B cell (primary cell): ENCODE results near the gene NID1. TPM values are rescaled to one million over a fixed set of nuclear protein-coding genes. Genes with fewer than 3 reads are reported as not detected.

Experiments used
- ATAC-seq: fragments of 200-7000 bp; cut with Tn5 transposase; one replicate; pipeline ENCODE4 v1.10.0; 2021; ENCODE audit warnings: low read depth, mild to moderate bottlenecking, moderate number of reproducible peaks, moderate library complexity
- CTCF ChIA-PET: fragments of 350-600 bp; sonication (Branson Sonifier 250); formaldehyde crosslinking; loops from one replicate; lab custom pipeline; 2021; ENCODE audit warnings: antibody characterized with exemption, inconsistent platforms; lab: Charles Lee
- POLR2A ChIA-PET: fragments of 350-600 bp; sonication (Branson Sonifier 250); formaldehyde crosslinking; loops from one replicate; lab custom pipeline; 2021; ENCODE audit warnings: antibody characterized with exemption; lab: Charles Lee
- DNase-seq: peaks from one replicate; pipeline ENCODE4 v3.0.0; 2013
- H2AFZ ChIP-seq: 2 replicates; pipeline ENCODE4 v1.6.1; 2012; ENCODE audit warnings: mild to moderate bottlenecking, low read depth, low read length; ENCODE audit not compliant: insufficient read depth, poor library complexity, severe bottlenecking
- H3K27ac ChIP-seq, 2 donors: 1 replicate in 1 of 2; 2 replicates in 1 of 2; pipeline ENCODE4 v1.5.1; 2012 to 2013; ENCODE audit warnings: low read length in 2 of 2, mild to moderate bottlenecking in 2 of 2, moderate library complexity in 1 of 2
- H3K27me3 ChIP-seq, 4 experiments: fragments of 200-600 bp in 1 of 4; sonication (generic) in 1 of 4; replicated peaks in 1 of 4; 1 replicate in 2 of 4; 2 replicates in 2 of 4; pipeline versions ENCODE4 v1.6.1 to v1.7.0; 2013 to 2016; ENCODE audit warnings: low read length in 3 of 4, mild to moderate bottlenecking in 2 of 4, mixed read lengths in 1 of 4, moderate library complexity in 1 of 4; ENCODE audit not compliant: insufficient read depth in 4 of 4, control insufficient read depth in 3 of 4; ENCODE audit errors: control extremely low read depth in 1 of 4
- H3K36me3 ChIP-seq, 2 experiments: replicated peaks in 1 of 2; 1 replicate in 1 of 2; 2 replicates in 1 of 2; pipeline versions ENCODE4 v1.6.1 to v1.7.1; 2013; ENCODE audit warnings: low read length in 1 of 2; ENCODE audit not compliant: insufficient read depth in 2 of 2, control insufficient read depth in 1 of 2; ENCODE audit errors: control extremely low read depth in 1 of 2, extremely low read depth in 1 of 2
- H3K4me1 ChIP-seq, 2 donors: fragments of 200-600 bp in 1 of 2; sonication (generic) in 1 of 2; 1 replicate in 1 of 2; 2 replicates in 1 of 2; pipeline versions ENCODE4 v1.5.1 to v1.6.1; 2013 to 2017; ENCODE audit warnings: low read length in 2 of 2; ENCODE audit not compliant: control insufficient read depth in 2 of 2, insufficient read depth in 2 of 2
- H3K4me2 ChIP-seq: replicated peaks from 2 replicates; pipeline ENCODE3; 2012; ENCODE audit warnings: mild to moderate bottlenecking, low read depth, low read length; ENCODE audit not compliant: poor library complexity, severe bottlenecking
- H3K4me3 ChIP-seq, 5 experiments: fragments of 200-600 bp in 1 of 5; sonication (generic) in 1 of 5; 1 replicate in 3 of 5; 2 replicates in 2 of 5; pipeline versions ENCODE4 v1.5.1 to v1.7.0; 2011 to 2016; ENCODE audit warnings: low read length in 4 of 5, mild to moderate bottlenecking in 4 of 5, low read depth in 2 of 5, control low read depth in 1 of 5, moderate library complexity in 1 of 5; ENCODE audit not compliant: insufficient read depth in 1 of 5; ENCODE audit errors: control extremely low read depth in 1 of 5, extremely low read depth in 1 of 5
- H3K79me2 ChIP-seq: fragments of 200-600 bp; sonication (generic); one replicate; pipeline ENCODE4 v1.6.0; 2016; ENCODE audit warnings: low read length; ENCODE audit not compliant: control insufficient read depth, insufficient read depth
- H3K9ac ChIP-seq: fragments of 200-600 bp; sonication (generic); 2 replicates; pipeline ENCODE4 v1.6.1; 2017; ENCODE audit warnings: mild to moderate bottlenecking, low read length, moderate library complexity
- H3K9me3 ChIP-seq, 3 donors: one replicate each; pipeline versions ENCODE4 v1.6.1 to v1.7.1; 2013; ENCODE audit warnings: low read length in 2 of 3; ENCODE audit not compliant: control insufficient read depth in 2 of 3, insufficient read depth in 1 of 3; ENCODE audit errors: control extremely low read depth in 1 of 3
- H4K20me1 ChIP-seq: 2 replicates; pipeline ENCODE4 v1.6.0; 2012; ENCODE audit warnings: mild to moderate bottlenecking, low read length; ENCODE audit not compliant: insufficient read depth, control insufficient read depth, poor library complexity, severe bottlenecking
- H3K27ac Mint-ChIP-seq: one replicate; pipeline ENCODE4 v1.8.0; 2021; ENCODE audit warnings: mixed read lengths
- H3K27me3 Mint-ChIP-seq: one replicate; pipeline ENCODE4 v1.8.0; 2021; ENCODE audit warnings: mixed read lengths
- H3K4me1 Mint-ChIP-seq: one replicate; pipeline ENCODE4 v1.8.0; 2021; ENCODE audit warnings: mixed read lengths
- H3K4me3 Mint-ChIP-seq: one replicate; pipeline ENCODE4 v1.8.0; 2021; ENCODE audit warnings: mixed read lengths
- H3K9me3 Mint-ChIP-seq: one replicate; pipeline ENCODE4 v1.8.0; 2022; ENCODE audit warnings: mixed read lengths; ENCODE audit not compliant: insufficient read depth
- CTCF ChIP-seq: fragments of 200-600 bp; IDR thresholded peaks from one replicate; pipeline ENCODE4 v1.8.0; 2022; ENCODE audit warnings: antibody characterized with exemption, mild to moderate bottlenecking
- EZH2 ChIP-seq: IDR thresholded peaks from 2 replicates; pipeline ENCODE4 v1.6.1; 2012; ENCODE audit warnings: borderline replicate concordance, low read depth, mild to moderate bottlenecking, moderate library complexity, low read length; ENCODE audit not compliant: insufficient read depth, poor library complexity, severe bottlenecking
- WGBS: methylation state at CpG from one replicate; pipeline ENCODE4 v1.1.5; 2013; ENCODE audit warnings: missing lambda C conversion rate; ENCODE audit not compliant: insufficient coverage; 5-methylcytosine and 5-hydroxymethylcytosine counted together
- intact Hi-C: fragments of 100-400 bp; cut with micrococcal nuclease; formaldehyde crosslinking; loops from one replicate; pipeline ENCODE4 v1.10.0; 2022
- polyA plus RNA-seq: library from polyadenylated mRNA; depleted of rRNA; stranded (reverse); fragments of >200 nt; gene quantifications from 2 replicates; pipeline ENCODE4 v1.2.3, GENCODE V29; 2012
- total RNA-seq, 2 donors: library from RNA; stranded (reverse); fragments of 120-200 nt in 1 of 2; gene quantifications; 1 replicate in 1 of 2; 2 replicates in 1 of 2; pipeline versions ENCODE4 v1.2.3 to v1.2.4, GENCODE V29; 2013 to 2022

NID1 gene
- total and polyA plus RNA-seq, 2 donors (not counting 1 experiment from before 2014, with no cell fraction given): 0.06 TPM; not detected in 1

- ATAC-seq (no peak), DNase-seq (no peak)
- Mint-ChIP-seq H3K4me3 (no peak overlapping the region), H3K27me3 (peaks cover 16% of the 10 kb centered on the region), H3K4me1 (peaks cover 24% of the 10 kb centered on the region), H3K27ac (no peak overlapping the region), H3K9me3 (no peaks in the 10 kb centered on the region)
- H3K9ac ChIP-seq: no peak overlapping the region
- H3K27me3 ChIP-seq: peaks cover 0 to 14% (median 6%) of the 10 kb centered on the region in 4 experiments
- intact Hi-C loops: loop anchor here (5.0 to 10.0 kb wide), 2 partner anchors 95 to 202 kb away; partner anchors contain the start of gene LYST
- no peak overlapping the region for H3K4me2 ChIP-seq
- peaks cover 2 to 8% (median 4%) of the 10 kb centered on the region in 3 donors for H3K9me3 ChIP-seq
- no peaks in the 10 kb centered on the region for H4K20me1 ChIP-seq
- 83% methylated on average over 1 of the region's 5 CpGs for WGBS
- no peak overlapping the region for H3K4me3 ChIP-seq
- CTCF ChIA-PET: no interaction called here
- H3K4me1 ChIP-seq: peaks cover 25 to 26% of the 10 kb centered on the region in 2 donors
- TF ChIP-seq EZH2 (no peak), CTCF (no peak)
- POLR2A ChIA-PET: no interaction called here
- H3K27ac ChIP-seq: no peak overlapping the region
- no peaks in the 10 kb centered on the region for H3K36me3 ChIP-seq
- no peaks in the 10 kb centered on the region for H3K79me2 ChIP-seq
- H2AFZ ChIP-seq: no peak overlapping the region
Observed at GRCh38 chr1:236069796-236070195, 4.9 kb upstream of the NID1 start.

GRCh38 chr1:236067854-236068454 lies 3.1 kb upstream of the NID1 start:
- Mint-ChIP-seq H3K9me3 (no peaks in the 10 kb centered on the region), H3K4me3 (no peak overlapping the region), H3K27me3 (peaks cover 22% of the 10 kb centered on the region), H3K27ac (no peak overlapping the region), H3K4me1 (peaks cover 30% of the 10 kb centered on the region)
- Histone ChIP-seq H3K9ac (no peak overlapping the region), H3K79me2 (no peaks in the 10 kb centered on the region), H3K27me3 (peaks cover 0 to 31% (median 13%) of the 10 kb centered on the region in 4 experiments), H3K4me3 (no peak overlapping the region), H2AFZ (no peak overlapping the region), H3K4me2 (no peak overlapping the region), H3K4me1 (peaks cover 38% of the 10 kb centered on the region in 2 donors), H3K36me3 (no peaks in the 10 kb centered on the region), H3K27ac (no peak overlapping the region), H3K9me3 (peaks cover 2 to 21% (median 4%) of the 10 kb centered on the region in 3 donors), H4K20me1 (no peaks in the 10 kb centered on the region)
- TF ChIP-seq EZH2: no peak
- no peak for TF ChIP-seq CTCF
- WGBS: 85% methylated on average over 2 of the region's 12 CpGs
- intact Hi-C loops: loop anchor here (5.0 to 10.0 kb wide), 2 partner anchors 93 to 201 kb away; partner anchors contain the start of gene LYST
- no peak for ATAC-seq
- ChIA-PET POLR2A (no interaction called here), CTCF (interaction anchor here (0.5 kb wide), 2 partner anchors 108 to 229 kb away, joined by 3 to 4 read pairs; no protein-coding TSS in a partner anchor)
- no peak for DNase-seq
